HG03469 (cell line): ENCODE results near the gene SLC25A51.
"Not testable (repeated sequence)": the region's sequence is repeated elsewhere in the genome, so short reads cannot be mapped to it uniquely, and the experiment has no call there.

Source experiments
- ATAC-seq: cut with Tn5 transposase; IDR thresholded peaks from one replicate; pipeline ENCODE4 v1.9.1; 2021; ENCODE audit warnings: mild to moderate bottlenecking, moderate library complexity, moderate number of reproducible peaks; ENCODE audit not compliant: unreplicated experiment

SLC25A51 gene

DNA sequence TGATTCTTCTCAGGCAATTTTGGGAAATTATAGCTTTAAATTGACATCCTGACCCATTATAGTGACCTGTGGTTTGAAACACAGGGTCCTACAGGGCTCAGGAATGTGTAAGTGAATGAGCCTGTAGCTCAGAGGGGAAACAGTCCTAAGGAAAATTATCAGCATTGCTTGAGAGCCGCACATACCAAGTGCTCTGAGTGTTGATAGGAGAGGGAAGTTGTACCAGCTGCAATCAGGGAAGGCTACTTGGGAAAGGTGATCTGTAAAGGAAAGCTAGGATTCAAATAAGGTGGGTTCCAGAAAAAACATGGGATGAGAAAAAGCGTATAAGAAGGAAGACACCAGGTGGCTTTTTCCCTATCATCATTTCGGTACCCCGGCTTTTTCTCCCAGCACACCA, 4.4 kb upstream of the SLC25A51 start:
- ATAC-seq: no peak

DNA sequence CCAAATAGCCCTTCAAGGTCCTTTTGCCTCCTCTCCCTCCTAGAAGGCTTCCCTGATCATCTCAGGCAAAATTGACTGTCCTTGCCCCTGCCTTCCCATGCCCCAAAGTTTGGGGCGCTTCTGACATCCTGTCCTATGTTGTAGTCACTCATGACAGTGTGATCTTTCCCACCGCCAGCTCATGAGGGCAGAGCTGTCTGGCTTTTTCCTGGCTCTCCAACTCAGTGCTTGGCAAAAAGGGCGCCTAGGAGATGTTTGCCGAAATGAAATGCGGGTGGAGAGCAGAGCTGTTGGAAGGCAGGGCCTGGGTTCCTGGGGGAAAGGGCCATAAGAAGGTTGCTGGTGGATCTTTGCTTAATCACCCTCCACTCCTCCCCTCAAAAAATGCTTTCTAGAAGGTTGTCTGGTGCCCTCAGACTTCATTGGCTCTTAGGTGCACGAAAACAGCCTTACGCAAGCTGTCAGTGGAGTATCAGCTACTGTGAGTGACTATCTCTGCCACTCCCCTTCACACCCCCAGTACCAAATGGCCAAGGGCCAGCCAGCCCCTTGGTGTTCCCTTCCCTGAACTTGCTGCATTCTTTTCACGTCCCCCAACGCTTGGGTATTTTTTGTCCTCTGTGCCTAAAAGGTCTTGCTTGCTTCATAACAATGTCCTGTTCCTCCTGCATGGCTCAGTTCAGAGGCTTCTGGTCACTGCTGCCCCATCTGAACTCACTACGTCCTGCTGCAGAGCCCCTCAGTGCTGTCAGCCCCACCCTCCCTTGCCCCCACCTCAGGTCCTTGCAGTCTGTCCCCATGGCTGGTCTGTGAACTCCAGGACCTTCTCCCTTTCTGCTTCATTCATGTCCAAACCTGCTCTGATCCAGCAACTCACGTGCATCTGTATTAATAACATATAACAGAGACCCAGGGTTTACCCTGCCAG, 2.6 kb upstream of the SLC25A51 start:
- no peak for ATAC-seq

DNA sequence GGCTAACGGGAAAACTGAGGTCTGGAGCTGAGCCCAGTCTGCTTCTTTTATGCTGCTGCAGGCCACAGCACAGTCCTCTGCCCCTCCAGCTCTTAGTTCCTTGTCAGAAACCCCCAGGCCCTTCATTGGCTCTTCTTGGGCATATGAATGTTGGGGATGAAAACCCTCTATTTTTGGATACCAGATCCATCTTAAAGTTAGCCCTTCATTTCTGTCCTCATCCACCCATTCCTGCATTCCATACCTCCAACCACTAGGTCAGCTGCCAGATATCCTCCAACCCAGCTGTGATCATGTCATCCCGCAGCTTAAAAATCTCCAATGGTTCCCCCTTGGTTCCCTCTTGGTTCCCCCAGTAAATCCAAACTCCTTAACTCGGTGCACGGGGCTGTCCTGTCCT, 1.8 kb upstream of the SLC25A51 start:
- no peak for ATAC-seq

DNA sequence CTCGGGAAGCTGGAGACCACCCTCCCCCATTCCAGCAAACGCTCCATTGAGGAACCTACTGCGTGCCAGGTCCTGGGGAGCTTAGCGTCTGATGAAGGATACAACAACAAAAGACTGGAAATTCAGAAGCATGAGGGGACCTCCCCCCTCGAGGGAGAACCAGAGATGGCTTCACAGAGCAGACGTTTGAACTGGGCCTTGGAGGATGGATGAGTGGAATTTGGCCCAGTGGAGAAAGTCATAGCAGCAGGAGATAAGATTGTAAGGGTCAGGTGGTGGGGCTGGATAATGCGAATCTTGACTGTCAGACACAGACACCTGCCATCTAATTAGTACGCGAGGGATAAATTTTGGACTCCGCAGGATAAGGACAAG, 1.2 kb upstream of the SLC25A51 start:
- ATAC-seq: no peak

DNA sequence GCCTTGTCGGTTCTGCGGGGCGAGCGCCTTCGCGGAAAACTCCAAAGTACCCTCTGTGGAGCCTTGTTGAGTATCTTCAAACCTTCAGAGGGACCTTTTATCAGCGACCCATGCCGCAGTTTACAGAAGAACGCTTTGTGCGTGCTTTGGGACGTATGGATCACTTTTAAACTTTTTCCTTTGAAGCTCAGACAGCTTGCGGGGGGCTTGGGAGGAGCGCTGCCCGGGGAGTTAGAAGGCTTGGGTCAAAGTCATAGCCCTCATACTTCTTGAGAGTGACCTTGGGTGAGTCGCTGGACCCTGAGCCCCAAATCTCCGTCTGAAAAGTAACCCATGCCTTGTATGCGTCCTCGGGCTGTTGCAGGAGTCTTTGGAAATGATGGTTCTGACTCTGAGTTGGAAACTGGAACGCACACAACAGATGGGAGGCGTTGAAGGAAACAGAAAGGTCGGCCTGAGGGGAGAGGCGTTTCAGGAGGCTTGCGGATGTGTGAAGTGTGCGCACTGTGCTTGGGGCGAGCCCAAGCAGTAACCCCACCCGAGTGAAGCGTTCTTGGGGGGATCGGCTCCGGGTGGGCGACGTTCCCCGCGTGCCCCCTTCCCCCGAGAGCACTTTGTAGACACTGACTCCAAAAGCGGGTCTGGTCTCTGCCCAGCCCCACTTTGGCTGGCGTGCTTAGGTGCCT, 661 bp upstream of the SLC25A51 start:
- ATAC-seq: no peak

DNA sequence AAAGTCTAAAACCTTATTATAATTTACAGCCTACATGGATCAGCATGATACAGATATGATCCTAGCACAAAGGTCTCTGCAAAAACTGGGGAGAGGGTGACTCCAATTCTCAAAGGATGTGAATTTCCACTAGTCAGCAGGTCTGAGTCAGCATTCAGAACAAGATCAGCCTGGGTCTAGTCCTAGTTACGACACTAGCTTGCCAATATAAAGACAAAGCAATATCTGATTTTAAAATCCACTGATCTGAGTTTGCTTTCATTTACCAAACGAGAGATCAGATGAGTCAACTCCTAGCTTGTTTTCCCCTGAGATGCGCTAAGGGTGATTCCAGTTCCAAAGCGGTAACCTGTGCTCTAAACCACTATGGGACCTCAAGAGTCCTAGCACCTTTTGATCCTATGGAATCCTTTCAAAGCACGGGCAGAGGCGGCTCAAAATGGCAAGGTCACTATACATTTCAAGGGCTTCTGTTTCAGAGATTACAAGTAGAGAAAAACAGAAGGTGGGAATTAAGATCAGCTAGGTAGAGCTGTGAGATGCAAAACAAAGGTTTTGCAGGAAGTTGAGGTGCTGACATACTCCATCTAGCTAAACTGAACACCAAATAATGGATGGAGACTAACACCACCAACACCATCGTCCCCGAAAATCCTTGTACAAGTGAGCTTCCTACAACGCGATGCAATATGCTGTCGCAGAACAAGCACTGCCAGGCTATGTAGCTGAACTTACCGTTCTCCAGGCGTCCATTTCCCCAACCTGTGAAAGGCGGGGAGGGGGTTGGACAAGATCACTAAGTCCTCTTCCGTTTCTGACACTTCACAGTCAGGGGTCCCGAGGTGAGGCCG, 906 bp downstream of the SLC25A51 start:
- ATAC-seq: no peak

DNA sequence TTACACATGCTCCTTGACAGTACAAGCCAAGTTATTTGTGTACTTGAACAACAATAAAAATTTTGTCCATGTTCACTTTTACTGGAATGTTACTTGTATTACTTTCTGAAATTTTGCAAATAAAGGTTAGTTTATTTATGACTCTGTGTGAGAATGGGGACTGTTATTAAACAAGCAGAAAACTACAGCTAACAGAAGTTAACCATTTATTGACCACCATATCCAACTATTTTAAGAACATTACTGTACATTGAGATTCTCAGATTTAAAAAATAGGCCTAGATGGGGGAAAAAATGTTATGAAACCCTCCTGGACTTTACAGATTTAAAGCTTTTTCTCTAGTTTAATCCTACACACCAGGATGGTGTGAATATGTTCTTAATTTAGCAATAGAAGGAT, 1.8 kb downstream of the SLC25A51 start:
- no peak for ATAC-seq

DNA sequence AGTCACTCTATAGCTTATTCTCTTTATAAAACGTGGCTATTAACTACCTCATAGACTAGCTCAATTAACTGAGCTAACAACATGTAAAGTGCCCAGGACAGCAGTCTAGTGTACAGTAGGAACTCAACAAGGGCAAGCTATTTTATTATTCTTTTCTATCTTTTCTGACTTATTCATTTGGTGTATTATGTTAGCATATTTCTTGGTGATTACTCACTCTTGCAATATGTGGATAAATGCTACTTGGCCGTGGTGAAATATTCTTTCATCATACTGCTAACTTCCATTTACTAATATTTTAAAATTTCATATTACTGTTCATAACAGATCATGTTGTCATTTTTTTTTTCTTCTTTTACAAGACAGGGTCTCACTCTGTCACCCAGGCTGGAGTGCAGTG, 4.9 kb downstream of the SLC25A51 start:
- no peak for ATAC-seq

DNA sequence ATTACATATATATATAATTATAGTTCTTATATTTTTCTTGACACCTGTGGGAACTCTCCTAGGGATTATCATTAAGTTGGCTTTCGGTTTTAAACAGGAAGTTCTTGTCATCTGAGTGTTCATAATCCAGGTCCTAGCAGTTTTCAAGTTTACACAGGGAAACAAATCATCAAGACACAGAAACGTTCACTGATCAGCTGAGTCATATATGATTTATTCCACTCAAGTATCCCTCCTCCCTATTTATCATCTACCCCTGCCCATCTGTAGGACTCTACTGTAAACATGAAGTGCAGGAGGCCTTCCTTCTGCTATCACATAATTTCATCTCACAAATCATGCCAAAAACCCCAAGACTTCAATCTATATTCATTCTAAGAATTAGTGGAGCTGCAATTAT, 6.3 kb downstream of the SLC25A51 start:
- no peak for ATAC-seq

DNA sequence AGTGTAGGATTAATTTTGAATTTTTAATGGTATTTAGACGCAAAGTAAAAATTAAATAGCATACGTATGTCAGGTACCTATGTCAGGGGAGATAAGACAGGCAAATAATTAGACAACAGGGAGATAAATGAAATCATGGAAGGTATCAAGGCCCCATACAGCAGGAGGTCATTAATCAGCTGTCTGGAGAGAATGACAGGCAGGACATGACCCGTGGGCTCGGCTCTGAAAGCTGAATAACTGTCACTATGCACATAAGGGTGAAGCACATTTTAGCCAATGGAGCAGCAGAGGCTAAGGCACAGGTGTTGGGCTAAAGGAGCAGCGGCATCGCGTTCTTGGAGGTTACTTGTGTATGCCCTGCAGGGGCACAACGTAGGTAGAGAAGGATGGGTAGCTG, 11.9 kb downstream of the SLC25A51 start:
- no peak for ATAC-seq

DNA sequence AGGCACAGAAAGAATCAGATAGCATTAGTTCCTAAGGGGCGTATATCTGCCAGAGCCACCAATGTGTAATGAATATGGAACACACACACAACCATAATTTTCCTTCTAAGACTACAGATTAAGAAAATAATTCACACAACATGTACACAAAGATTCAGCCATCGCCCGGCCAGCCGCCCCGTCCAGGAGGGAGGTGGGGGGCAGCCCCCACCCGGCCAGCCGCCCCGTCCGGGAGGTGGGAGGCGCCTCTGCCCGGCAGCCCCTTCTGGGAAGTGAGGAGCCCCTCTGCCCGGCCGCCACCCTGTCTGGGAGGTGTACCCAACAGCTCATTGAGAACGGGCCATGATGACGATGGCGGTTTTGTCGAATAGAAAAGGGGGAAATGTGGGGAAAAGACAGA, 12.9 kb downstream of the SLC25A51 start:
- ATAC-seq: not testable (repeated sequence)

DNA sequence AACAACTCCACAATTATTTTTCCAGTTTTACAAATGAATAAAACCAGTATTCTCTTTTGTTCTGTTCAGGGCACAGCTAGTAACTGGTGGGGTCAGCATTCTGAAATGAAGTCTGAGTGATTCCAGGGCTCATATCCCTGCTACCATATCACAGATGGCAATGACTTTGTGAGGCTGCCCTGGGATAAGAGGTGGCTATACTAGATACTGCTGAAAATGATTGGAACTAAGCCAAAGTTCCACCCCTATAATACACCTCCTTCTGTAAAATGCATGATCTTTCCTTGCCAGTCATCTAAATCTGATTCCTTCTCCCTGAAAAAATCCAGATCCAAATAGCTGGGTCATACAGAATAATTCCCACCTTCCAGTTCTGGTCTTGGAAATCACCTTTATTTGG, 14.4 kb downstream of the SLC25A51 start:
- ATAC-seq: no peak

DNA sequence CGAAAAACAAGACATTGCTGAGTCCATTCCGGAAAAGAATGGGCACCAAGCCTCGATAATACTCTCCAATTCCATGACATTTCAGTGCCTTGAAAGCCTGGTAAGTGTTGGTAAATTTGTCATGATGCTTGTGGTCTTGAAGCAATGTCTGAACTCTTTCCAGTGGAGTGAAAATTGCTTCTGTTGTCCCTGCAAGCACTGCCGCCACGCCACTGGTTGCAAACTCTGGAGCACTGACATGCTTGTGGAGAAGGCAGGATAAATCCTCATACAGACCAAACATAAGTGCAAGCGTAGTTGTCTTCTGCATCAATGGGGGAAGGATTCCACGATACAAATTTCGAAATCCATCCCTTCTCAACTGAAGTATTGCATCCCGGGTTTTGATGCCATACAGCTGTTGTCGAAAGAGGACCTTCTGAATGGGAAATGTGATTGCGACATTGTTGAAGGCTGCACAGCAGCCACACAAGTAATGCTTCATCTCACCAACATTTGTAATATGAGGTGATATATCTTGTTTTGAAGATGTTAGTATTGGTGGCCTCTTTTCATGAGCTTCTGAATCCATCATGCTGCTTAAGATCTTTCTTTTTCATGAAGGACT, 15.8 kb downstream of the SLC25A51 start:
- not testable (repeated sequence) for ATAC-seq

DNA sequence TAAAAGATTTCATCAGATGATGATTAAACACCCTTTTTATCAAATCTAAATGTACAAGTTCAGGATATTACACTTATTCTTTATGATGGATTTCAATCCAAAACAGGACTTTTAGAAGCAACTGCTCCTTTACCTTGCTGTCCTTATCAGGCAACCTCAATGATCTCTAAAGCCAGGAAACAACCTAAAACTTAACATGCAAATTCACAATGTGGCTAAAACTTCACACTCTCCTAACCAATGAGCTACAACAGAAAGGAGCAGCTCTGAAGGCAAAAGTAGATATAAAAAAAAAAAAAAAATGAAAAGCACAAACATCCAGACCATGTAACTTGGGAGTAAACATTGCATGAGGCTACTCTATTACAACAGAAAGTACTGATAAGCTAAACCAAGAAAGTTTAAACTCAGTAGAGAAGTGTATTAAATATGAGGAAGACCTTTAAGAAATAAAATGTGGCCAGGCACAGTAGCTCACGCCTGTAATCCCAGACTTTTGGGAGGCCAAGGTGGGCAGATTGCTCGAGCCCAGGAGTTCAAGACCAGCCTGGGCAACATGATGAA, 22.9 kb downstream of the SLC25A51 start:
- ATAC-seq: no peak

DNA sequence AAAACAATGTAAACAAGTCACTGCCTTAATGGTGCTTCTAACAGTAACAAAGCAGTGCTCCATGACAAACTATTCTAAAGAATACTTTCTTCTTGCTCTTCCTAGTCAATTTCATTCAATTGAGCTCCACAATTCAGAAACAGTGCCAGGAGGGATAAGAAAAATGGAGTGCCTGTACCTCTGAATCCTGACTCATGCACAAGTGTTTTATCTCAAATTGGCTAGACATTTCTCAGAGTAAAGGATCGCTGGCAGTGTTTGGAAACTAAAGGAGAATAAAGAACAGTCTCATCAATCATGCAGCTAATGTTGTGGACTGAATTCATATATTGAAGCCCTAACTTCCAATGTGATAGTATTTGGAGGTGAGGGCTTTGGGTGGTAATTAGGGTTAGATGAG, 27.6 kb downstream of the SLC25A51 start:
- no peak for ATAC-seq

DNA sequence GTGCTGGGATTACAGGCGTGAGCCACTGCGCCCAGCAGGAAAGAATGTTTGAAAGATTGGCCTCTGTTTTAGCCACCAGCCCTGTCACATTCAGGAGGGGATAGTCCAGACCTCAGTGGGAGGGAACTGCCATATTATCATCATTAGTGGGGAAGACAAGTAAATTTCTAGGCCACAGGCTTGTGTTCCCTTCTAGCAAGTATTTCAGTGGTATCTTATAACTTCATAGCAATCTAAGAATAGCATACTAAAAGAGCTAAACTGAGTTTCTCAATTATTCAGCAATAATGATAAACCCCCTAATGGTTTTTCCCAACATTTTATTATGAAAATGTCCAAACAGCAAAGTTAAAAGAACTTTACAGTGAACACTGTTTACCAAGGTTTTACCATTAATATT, 30.0 kb downstream of the SLC25A51 start:
- no peak for ATAC-seq

DNA sequence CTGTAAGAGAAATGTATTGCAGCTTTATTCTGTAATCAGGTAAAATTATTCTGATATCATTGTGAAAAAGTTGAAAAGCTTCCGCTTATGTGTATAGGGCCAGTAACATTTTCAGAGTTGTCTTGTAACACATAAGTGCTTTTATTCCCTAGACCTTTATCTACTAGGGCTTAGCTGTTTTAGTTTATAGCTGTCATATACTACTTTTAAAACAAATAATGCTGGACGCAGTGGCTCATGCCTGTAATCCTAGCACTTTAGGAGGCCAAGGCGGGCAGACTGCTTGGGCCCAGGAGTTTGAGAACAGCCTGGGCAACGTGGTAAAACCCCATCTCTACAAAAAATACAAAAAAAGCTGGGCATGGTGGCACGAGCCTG, 33.1 kb downstream of the SLC25A51 start:
- no peak for ATAC-seq

DNA sequence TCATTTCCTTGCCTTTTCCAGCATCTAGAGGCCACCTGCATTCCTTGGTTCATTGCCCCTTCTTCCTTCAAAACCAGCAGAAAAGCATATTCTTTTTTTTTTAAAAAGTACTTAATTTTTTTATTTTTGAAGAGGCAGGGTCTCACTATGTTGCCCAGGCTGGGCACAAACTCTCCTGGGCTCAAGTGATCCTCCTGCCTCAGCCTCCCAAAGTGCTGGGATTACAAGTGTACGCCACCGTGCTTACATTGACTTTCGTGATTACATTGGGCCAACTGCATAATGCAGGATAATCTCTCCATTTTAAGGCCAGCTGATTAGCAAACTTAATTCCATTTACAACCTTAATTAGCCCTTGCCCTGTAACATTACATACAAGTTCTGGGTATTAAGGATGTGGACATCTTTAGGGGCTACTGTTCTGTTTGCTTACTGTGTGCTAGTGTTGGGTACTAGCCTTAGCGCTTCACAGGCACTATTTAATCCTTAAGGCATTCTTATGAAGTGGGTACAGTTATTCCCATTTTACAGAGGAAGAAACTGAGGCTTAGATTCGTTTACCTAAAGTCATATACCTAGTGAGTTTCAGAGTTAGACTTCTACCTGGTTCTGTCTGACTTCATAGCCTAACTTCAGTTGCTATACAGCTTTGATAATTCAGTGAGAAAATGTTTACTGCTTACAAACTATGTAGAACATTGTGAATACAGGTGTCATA, 33.7 kb downstream of the SLC25A51 start:
- no peak for ATAC-seq

DNA sequence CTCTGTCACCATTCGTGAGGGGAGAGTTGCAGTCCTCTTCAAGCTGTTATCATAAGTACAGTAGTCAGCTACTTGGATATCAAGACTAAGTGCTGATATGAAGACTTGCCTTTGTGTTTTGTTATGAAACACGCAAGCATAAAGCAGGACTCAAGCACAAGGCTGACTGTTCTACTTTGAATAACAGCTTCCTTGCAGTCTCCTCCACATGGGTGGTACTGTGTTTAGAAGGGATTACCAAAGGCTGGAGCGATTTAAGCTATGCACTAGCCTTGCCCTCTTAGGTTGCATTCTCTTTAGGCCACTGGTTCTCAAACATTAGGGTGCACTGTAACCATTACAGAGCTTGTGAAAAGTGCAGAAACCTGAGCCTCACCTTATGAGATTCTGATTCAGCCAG, 41.4 kb downstream of the SLC25A51 start:
- no peak for ATAC-seq

DNA sequence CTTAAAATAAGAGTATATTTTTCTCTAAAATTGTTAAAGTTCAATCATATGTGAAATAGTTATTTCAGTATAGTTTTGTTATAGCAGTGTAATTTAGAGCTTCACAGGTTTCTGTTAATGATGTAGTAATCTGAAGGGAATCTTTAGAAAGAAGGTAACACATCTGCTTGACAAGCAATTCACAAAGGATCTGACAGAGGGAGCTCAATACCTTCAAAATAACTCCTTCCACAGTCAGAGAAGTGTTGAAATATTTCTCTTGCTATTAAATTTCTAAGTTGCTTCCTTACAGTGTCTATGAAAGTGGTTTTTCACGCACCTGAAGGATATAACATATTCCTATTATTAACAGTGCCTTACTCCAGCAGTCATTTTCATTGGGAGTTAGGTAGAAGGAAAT, 44.9 kb downstream of the SLC25A51 start:
- no peak for ATAC-seq
